ENCODE data around the gene IL12B.
A peak's percentile ranks its signal among the peaks of the same experiment; 100 is the strongest.

IL12B gene

DNA sequence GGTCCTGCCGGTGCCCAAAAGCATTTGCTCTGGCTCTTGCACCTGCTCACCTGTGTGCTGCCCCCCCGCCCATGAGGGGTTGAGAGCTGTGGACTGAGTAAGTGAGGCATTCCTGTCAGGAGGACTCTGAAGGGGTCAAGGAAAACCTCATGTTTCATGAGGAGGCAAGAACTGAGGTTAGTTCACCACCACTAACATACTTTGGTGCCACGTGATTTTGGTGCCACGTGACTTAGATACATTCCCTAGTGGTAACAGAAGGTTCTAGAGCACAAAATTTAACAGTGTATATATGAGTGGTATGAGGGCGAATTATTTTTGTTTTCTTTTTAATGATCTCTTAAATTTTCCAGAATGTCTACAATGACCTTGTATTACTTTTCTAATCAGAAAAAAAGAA is 6.3 kb upstream of the IL12B start:
- no peak overlapping the region for H3K27ac Mint-ChIP-seq
- H3K4me3 Mint-ChIP-seq = no peak overlapping the region
- no peaks in the 10 kb centered on the region for H3K36me3 Mint-ChIP-seq (ENCODE audit: low read depth)
- no peaks in the 10 kb centered on the region for H3K4me1 Mint-ChIP-seq
- no peaks in the 10 kb centered on the region for H3K9me3 Mint-ChIP-seq
- peaks cover 17% of the 10 kb centered on the region for H3K27me3 Mint-ChIP-seq (ENCODE audit: low read depth)
- TF ChIP-seq CTCF (IDR thresholded peaks at IDR 0.05; ENCODE audit: unreplicated experiment in 3 of 3) = no peak

GRCh38 chr5:159333545-159333925 is 3.2 kb upstream of the IL12B start:
- no peak overlapping the region for H3K27ac Mint-ChIP-seq
- TF ChIP-seq CTCF (IDR thresholded peaks at IDR 0.05; ENCODE audit: unreplicated experiment in 3 of 3) = no peak
- no peak overlapping the region for H3K4me3 Mint-ChIP-seq

DNA sequence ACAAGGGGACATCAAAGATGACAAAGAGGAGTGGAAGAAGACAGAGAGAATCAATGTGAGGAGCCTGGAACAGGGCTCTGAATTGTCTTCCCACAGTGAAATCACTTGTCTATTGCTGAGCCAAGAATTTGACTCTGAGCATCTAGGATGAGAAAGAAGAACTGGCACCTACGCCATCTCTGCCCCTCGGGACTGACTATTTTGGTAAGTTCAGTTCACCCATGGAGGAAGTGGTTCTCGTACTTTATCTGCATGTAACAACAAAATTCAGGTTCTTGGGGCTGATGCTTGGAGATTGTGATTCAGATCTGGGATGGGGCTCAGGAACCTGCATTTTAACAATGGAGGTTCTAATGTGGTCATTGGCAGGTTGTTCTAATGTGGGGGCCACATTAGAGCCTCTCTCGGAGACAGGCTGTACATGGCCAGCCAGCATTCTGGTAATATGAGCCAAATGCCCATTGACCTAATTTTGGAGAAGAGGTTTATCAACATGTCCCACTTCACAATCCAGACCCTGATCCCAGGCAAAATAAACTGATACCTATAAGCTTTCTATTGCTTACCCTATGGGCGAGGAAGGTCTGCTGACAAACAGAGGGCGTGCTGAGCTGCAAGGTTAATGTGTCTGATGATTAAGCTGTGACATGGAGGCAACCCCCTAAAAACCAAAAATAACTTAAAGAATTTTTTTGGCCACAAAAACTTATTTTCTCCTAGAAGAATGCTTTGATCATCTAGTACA is 2.7 kb upstream of the IL12B start:
- Mint-ChIP-seq H3K4me3 (peak overlapping the region; percentile 5 to 43 (median 8)), H3K36me3 (ENCODE audit: low read depth) (no peaks in the 10 kb centered on the region), H3K27ac (no peak overlapping the region), H3K9me3 (no peaks in the 10 kb centered on the region), H3K4me1 (no peaks in the 10 kb centered on the region), H3K27me3 (ENCODE audit: low read depth) (peaks cover 47% of the 10 kb centered on the region)
- TF ChIP-seq CTCF (IDR thresholded peaks at IDR 0.05; ENCODE audit: unreplicated experiment in 3 of 3) = no peak

More at GRCh38 chr5:159333545-159333925, 3.2 kb upstream of the IL12B start:
- H3K27me3 Mint-ChIP-seq (ENCODE audit: low read depth) = peaks cover 42% of the 10 kb centered on the region
- H3K9me3 Mint-ChIP-seq = no peaks in the 10 kb centered on the region
- H3K36me3 Mint-ChIP-seq (ENCODE audit: low read depth) = no peaks in the 10 kb centered on the region
- no peaks in the 10 kb centered on the region for H3K4me1 Mint-ChIP-seq

- Mint-ChIP-seq H3K27me3 (ENCODE audit: low read depth) (peaks cover 59% of the 10 kb centered on the region), H3K9me3 (no peaks in the 10 kb centered on the region), H3K27ac (peak overlapping the region in 1 of 3 experiments; percentile 18), H3K4me1 (no peaks in the 10 kb centered on the region), H3K36me3 (ENCODE audit: low read depth) (no peaks in the 10 kb centered on the region), H3K4me3 (peak overlapping the region; percentile 80 to 86 (median 82))
- peak; percentile 78 to 80 (median 79) for TF ChIP-seq CTCF (IDR thresholded peaks at IDR 0.05; ENCODE audit: unreplicated experiment in 3 of 3)
These were observed 1.0 kb upstream of the IL12B start for GRCh38 chr5:159331093-159331973.

DNA sequence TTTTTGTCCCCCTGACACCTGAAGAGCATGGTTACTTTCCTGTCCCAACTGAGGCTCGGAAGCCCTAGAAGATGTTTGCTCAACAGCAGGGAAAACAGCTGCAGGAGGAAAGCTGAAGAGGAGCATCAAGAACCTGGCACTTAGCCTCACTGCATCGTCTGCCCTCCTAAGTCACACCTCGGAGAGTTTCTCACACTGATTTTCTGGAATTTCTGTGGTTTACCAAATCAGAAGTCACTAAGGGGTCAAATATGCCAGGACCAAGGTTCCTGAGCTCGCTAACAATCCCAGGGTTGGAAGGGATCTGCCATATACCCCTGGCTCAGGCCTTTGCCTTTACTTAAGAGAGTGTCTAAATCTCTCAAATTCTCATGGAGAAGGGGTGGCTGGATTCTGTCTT is 5.3 kb downstream of the IL12B start:
- H3K4me3 Mint-ChIP-seq = no peak overlapping the region
- no peak for TF ChIP-seq CTCF (IDR thresholded peaks at IDR 0.05; ENCODE audit: unreplicated experiment in 3 of 3)
- no peaks in the 10 kb centered on the region for H3K4me1 Mint-ChIP-seq
- H3K27me3 Mint-ChIP-seq (ENCODE audit: low read depth) = peaks cover 45% of the 10 kb centered on the region
- no peak overlapping the region for H3K27ac Mint-ChIP-seq
- no peaks in the 10 kb centered on the region for H3K36me3 Mint-ChIP-seq (ENCODE audit: low read depth)
- no peaks in the 10 kb centered on the region for H3K9me3 Mint-ChIP-seq

All from nephron (organoid).